Measurements from ENCODE around the gene PBX4.
"Not testable (repeated sequence)": the region's sequence is repeated elsewhere in the genome, so short reads cannot be mapped to it uniquely, and the experiment has no call there.

PBX4 gene

GRCh38 chr19:19626516-19627472 lies 8.3 kb upstream of the PBX4 start:
- FAIRE-seq, result no peak

GRCh38 chr19:19624032-19624570 lies 5.6 kb upstream of the PBX4 start:
- no peak for FAIRE-seq

GRCh38 chr19:19623383-19623782 lies 4.9 kb upstream of the PBX4 start:
- no peak for FAIRE-seq

- FAIRE-seq, result no peak
Measured at GRCh38 chr19:19619849-19620210, 1.3 kb upstream of the PBX4 start.

GRCh38 chr19:19619181-19619848 lies 828 bp upstream of the PBX4 start:
- no peak for FAIRE-seq

- no peak for FAIRE-seq
Measured at GRCh38 chr19:19615086-19615485, 3.4 kb downstream of the PBX4 start.

- no peak for FAIRE-seq
Measured at GRCh38 chr19:19613506-19613905, 5.0 kb downstream of the PBX4 start.

- no peak for FAIRE-seq
Measured at GRCh38 chr19:19610376-19611202, 7.9 kb downstream of the PBX4 start.

- FAIRE-seq, result not testable (repeated sequence)
Measured at GRCh38 chr19:19606686-19607085, 11.8 kb downstream of the PBX4 start.

GRCh38 chr19:19606021-19606420 lies 12.5 kb downstream of the PBX4 start:
- no peak for FAIRE-seq

- no peak for FAIRE-seq
Measured at GRCh38 chr19:19602713-19603324, 15.7 kb downstream of the PBX4 start.

- FAIRE-seq, result no peak
Measured at GRCh38 chr19:19602136-19602712, 16.3 kb downstream of the PBX4 start.

GRCh38 chr19:19600793-19601330 lies 17.6 kb downstream of the PBX4 start:
- no peak for FAIRE-seq

- not testable (repeated sequence) for FAIRE-seq
Measured at GRCh38 chr19:19598728-19599451, 19.6 kb downstream of the PBX4 start.

- no peak for FAIRE-seq
Measured at GRCh38 chr19:19597809-19598306, 20.6 kb downstream of the PBX4 start.

GRCh38 chr19:19595171-19595701 lies 23.3 kb downstream of the PBX4 start:
- no peak for FAIRE-seq

- no peak for FAIRE-seq
Measured at GRCh38 chr19:19594381-19594780, 24.1 kb downstream of the PBX4 start.

GRCh38 chr19:19592690-19593089 lies 25.8 kb downstream of the PBX4 start:
- no peak for FAIRE-seq

GRCh38 chr19:19591133-19591825 lies 27.2 kb downstream of the PBX4 start:
- no peak for FAIRE-seq

GRCh38 chr19:19588546-19588945 lies 29.9 kb downstream of the PBX4 start:
- no peak for FAIRE-seq

Measured in TTC549 (cell line).